Activated CD4-positive, alpha-beta T cell treated with anti-CD3 and anti-CD28 coated beads for 48 hours (primary cell): Measurements from ENCODE around the gene MAP2K7.
"Not testable (repeated sequence)": the region's sequence is repeated elsewhere in the genome, so short reads cannot be mapped to it uniquely, and the experiment has no call there.

Experiments
- DNase-seq: peaks from one replicate; pipeline ENCODE4 v3.0.0-alpha.2; 2020

Gene MAP2K7

DNA sequence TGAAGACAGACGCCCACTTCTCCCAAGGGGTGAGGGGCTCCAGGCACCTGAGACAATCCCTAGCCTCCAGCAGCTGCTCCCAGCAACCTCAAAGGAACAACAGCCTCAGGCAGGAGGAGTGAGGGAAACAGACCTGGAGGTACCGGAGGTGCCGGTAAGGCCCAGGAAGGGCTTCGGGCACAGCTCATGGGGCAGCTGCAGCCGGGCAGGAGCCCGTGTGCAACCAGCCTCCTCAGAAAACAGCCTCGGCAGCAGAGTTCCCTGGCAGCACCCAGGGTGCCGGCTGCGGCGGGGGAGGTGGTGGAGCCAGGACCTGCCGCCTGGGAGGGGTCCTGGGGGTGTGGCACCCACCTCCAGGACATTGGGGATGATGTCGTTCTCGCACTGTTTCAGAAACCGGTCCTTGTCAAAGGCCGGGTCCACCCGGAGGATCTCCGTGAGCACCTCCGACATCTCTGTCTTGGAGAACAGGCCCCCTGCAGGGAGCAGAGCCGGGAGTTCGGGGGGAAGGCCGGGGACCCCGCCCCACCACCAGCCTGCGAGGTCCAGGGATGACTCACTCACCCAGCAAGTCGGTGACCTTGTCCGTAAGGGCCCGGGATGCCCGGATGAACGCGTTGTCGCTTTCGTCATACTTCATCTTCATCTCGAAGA, 28.7 kb downstream of the MAP2K7 start:
- no peak for DNase-seq

DNA sequence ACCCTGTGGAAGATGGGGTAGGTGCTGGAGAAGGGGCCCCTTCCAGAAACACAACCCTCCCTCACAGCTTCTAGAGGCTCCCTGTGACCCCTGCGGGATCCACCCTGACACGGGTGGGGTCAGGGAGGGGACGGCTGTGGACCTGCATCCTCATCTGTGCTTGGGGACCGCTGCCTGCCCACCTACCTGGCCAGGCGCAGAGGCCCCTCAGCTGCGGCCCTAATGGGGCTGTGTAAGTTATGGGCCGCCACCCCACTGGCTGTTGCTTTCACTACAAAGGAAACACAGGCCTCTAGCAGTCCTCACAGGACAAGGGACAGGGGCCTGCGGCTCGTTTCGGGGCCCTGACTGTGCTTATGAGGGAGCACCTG, 29.2 kb downstream of the MAP2K7 start:
- no peak for DNase-seq

DNA sequence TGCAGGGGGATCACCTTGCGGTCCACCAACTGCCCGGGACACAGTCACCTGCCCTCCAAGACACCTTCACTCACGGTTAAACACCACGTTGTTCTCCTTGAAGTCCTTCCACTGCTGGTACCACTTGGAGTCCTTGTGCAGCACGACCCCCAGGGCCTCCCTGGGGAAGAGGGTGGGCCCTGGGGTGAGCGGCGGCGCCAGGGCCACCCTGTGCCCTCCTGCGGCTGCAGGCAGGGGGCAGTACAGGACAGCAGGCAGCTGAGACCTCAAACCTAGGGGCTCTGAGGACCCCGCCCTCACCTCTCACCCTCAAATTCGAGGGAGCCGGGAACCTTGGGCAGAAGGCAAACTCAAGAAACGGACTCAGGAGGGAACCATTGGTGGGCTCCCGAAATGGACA, 29.7 kb downstream of the MAP2K7 start:
- no peak for DNase-seq

DNA sequence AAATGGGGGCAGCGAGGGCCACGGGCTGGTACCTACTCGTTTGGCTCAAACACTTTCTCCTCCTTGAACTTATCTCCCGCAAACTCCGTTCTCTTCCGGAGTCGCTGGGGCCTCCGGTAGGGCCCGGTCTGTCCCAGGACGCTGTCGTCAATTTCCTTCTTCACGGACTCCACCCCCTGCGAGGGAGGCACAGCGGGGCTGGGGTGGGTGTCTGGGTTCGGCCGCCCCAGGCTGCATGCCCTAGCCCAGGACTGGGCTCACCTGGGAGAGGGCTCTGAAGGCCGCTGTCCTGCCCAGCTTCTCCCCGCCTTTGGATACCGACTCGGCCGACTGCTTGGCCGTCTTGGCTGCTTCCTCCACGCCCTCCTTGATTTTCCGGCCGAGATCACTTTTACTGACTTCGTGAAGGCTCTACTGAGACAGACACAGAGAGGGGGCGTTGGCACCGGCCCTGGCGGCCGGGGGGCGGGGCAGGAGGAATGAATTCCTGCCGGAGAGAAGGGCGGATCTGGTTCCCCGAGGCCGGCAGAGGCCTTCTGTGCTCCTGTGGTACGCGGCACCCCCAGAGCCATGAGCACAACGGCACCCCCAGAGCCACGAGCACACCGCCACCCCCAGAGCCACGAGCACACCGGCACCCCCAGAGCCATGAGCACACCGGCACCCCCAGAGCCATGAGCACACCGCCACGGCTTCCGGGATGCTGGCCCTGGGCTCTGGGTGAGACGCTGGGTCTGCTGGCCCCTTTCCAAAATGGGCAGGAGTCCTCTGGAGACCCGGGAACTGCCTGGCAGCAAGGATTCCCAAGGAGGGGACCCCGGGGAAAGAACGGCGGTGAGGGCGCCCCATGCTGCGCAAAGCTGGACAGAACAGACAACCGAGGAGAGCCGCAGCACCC, 30.4 kb downstream of the MAP2K7 start:
- DNase-seq, result no peak

DNA sequence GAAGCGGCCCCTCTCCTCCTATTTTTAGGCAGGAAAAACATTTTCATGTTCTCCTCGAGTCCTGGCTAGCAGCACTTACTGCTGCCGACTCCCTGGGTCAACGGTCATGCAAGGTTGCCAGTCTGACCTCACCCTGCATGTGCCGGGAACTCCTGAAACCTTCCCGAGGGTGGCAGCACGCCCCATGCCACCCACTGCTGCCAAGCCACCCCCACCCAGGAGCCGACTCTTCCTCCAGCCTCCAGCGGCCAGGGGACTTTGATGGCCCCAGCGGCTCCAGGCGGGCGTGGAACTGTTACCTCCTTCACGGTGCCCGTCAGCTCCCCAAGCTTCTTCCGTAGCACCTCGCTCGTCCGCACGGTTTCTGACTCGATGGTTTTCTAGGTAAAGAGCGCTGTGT, 31.1 kb downstream of the MAP2K7 start:
- DNase-seq, result no peak

DNA sequence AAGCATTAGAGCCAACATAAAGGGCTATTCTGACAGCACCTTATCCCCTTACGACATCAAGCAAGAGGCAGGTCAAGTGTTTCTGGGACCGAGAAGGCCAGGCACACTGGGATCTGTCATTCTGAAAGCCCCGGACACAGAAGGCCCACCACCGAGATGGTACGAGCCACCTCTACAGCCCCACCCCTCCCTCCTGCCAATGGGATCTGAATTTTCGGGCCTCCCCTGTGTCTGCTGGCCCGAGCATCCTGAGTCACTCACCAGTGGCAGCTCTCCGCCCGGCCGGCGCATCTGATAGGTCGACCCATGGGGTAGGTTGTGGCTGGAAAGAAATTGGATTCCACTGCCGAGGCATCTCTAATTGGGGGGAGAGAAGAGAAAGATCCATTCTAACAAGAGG, 37.2 kb downstream of the MAP2K7 start:
- no peak for DNase-seq

DNA sequence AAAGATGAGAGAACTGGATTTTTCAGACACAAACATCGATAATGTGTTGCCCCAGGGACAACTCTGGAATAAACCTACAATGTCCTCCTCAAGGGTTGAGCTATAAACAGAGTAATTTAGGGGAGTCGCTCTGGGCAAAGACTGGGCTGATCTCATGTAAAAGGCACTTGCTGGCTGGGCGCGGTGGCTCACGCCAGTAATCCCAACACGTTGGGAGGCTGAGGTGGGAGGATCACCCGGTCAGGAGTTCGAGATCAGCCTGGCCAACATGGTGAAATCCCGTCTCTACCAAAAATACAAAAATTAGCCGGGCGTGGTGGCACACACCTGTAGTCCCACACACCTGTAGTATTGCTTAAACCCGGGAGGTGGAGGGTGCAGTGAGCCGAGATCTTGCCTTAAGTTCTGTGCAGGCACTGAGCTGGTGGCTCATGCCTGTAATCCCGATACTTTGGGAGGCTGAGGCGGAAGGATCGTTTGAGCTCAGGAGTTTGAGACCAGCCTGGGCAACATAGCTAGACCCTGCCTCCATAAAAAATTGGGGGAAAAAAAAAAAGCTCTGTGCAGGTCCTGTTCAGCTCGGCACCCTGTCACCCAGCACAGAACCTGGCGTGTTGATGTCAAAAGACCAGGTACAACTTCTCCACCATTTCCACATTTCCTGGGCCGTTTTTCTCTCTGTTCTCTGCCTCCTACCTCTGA, 38.4 kb downstream of the MAP2K7 start:
- DNase-seq, result no peak

DNA sequence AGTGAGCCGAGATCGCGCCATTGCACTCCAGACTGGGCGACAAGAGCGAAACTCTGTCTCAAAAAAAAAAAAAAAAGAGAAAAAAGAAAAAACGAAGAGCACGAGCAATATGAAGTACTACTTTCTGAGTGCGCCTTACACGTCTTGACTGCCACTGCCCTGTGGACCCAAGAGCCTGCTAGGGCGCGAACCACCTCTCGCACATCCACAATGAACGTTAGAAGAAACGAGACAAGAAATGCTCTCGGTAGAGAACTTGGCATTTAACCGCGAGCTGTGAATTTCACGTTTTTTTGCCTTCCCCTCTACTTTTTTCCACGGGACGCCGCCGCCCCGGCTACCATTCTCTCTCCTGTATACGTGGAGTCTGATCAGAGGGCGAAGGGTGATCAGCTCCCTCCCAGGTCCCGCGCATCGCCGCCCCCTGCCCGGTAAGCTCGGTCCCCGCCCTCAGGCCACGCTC, 39.3 kb downstream of the MAP2K7 start:
- DNase-seq, result no peak

DNA sequence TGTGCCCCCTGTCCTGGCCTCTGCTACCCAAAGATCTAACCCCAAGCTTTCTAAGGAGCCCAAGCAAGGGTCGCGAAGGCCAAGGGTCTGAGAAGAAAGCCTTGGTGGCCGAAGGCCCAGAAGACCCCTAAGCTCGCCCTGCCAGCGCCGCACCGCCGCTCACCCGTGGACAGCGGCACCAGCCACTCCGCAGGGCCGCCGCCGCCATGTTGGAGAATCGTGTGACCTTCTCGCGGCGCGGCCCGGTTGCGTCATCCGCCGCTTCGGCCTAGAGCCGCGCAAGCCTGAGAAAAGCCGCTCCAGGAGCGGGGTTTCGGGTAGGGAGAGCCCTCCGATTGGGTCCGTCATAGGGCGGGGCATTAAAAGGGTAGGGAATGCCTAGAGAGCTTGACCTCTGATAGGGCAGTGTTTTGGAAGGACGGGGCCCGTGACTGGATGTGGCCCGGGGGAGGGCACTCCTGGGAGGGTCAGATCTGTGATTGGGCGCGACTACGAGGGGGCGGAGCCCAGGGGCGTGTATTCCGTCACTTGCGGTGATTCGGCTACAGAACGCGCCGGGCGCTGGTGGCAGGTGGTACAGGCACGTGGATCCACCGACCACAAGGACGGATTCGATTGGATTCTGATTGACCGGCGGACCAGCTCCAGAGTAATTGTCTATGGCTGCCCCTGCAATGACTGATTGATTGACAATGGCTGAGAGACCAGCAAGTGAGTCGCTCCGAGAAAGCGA, 39.9 kb downstream of the MAP2K7 start, which contains the start of gene TIMM44:
Gene TIMM44, minus strand, starts transcription at position 223 of the 733 bp plus-strand sequence. Its CDS starts 15 bp downstream, at position 208.
- DNase-seq, result peak; percentile 99

DNA sequence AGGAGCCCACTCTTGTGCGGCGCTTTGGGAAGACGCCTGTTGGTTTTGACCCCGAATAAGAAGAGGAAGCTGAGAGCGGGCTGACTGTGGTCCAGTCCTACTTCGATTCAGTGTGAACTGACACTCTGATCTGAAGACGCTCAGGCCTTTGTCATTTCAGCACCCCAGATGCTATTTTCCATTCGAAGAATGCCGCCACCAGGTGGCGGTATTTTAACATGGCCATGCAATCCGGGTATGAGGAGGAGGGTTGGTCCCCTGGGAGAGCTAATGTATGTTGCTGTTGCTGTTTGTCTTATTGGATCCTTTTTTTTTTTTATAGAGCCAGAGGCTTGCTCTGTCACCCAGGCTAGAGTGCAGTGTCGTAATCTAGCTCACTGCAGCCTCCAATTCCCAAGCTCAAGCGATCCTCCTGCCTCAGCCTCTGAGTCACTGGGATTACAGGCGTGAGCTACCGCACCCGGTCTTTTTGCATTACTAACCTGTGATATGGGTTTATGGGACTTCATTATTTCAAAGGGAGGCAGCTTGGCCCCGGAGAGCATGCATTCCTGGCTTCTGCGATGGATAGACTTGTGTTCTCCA, 40.6 kb downstream of the MAP2K7 start:
- peak; percentile 91 for DNase-seq

DNA sequence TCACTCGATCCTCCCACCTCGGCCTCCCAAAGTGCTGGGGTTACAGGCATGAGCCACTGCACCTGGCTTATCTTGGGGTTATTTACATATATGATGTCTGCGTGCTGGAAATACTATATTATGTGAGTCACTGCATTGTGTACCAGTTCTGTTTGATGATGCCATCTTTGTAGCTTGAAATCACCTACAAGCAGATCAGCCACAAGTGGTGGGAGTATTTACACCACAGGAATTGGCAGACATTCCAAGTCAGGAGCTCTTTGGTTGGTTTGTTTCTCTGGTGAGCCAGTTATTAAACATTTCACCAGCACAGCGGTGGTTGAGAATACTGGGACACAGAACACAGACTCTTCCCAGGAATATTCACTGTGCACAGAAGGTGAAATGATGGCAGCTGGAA, 44.3 kb downstream of the MAP2K7 start:
- DNase-seq, result no peak

DNA sequence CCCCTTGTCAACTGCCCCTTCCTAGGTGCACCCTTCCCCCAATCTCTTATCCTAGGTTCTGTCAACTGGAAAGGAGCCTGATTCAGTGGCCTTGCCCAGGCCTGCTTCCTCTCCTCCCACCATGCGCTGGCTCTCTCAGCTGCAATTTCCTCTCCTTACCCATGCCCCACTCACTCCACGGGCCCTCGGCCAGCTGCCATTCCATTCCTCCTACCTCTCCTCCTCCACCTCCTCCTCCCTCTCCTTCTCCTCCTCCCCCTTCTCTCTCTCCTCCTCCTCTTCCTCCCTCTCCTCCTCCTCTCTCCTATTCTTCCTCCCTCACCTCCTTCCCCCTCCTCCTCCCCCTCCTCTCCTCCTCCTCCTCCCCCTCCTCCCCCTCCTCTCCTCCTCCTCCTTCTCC, 49.4 kb downstream of the MAP2K7 start:
- DNase-seq, result no peak

DNA sequence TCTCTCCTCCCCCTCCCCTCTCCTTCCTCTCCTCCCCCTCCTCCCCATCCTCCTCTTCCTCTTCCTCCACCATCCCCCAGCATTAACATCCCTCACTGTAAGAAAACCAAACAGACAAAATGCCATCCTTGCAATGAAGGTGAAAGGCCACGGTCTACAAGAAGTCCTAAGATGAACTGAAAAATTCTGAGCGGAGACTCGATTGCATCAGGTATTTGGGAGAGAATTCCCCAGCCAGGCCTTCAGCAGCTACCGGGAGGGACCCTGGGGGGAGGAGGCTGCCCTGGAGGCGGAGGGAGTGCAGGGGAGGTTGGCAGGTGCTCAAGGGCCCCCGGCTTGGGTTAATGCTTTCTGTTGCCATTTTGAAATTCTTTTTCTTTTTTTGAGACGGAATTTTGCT, 49.9 kb downstream of the MAP2K7 start:
- no peak for DNase-seq

DNA sequence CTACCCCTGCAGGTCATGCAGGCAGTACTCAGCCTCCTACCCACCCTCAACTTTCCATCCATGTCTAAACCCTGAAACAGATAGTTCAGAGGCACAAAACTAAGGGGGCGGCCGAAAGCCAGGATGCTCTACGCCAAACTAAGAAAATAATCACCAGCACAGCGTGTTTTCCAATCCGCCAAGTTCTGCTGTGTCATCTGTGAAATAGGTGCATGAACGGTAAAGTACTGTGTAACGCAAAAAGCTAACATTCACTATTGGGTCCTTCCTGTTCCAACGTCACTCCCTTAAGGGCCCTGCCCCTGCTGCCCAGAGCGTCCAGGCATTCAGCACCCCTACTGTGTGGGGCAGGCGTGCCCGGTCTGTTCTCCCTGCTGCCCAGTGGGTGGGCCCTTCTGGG, 52.0 kb downstream of the MAP2K7 start:
- no peak for DNase-seq

DNA sequence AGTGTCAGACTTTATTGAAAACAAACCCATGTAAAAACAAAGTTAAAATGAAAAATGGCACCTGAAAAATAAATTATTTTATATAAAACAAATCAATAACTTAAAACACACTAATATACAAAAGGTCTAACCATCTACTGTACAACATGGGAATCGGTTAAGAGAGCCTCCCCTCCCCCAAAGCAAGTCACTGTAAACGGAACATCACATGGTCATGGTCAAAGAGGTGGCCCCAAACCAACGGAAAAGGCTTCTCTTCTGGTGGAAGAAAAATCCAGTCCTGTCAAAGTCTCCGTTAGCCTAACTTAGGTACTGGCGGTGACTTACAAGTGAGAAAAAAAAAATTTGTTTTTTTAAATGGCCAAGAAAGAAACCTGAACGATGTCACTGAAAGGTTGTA, 55.5 kb downstream of the MAP2K7 start:
- DNase-seq, result no peak

DNA sequence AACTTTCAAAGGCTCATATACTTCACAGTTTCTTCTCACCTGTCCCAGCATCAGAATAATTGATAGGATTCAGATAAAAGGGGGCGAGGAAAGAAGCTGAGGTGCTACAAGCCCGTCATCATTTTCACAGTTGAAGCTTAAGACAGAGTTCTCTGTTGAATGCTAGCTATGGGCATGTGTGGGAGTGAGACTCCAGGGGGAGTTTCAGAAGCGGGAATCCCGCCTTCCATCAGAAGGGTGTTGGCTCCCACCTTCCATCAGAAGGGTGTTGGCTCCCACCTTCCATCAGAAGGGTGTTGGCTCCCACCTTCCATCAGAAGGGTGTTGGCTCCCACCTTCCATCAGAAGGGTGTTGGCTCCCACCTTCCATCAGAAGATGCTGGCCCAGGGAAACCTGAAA, 57.4 kb downstream of the MAP2K7 start:
- not testable (repeated sequence) for DNase-seq

DNA sequence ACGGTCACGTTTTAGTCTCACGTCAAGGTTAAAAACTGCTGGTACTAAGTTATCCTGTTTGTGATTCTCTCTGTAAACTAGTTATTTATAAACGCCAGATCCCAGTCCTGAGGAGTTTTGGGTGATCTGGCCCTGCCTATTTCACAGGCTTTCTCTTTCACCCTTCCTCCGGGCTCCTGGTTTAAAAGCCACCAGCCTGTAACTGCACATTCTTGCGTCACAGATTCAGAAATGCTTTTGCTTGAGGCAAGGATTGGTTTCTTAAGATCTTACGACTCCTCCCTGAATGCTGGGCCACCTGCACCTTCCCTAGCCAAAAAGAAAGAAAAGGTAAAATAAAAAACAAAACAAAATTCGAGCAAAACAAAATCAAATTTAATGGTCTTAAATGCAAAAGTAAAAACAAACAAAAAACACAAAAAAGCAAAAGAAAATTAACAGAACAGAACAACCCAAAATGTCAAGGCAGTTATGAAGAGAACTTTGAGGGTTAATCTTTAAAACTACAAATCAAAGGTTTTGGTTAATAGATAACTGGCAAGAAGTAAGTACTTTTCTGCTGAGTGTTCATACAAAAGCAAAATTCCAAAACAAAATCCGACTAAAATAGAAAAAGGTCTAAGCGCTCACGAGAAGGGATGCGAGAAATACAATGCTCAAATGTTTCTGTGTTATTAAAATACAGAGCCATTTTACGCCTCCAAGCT, 58.4 kb downstream of the MAP2K7 start:
- DNase-seq, result no peak

DNA sequence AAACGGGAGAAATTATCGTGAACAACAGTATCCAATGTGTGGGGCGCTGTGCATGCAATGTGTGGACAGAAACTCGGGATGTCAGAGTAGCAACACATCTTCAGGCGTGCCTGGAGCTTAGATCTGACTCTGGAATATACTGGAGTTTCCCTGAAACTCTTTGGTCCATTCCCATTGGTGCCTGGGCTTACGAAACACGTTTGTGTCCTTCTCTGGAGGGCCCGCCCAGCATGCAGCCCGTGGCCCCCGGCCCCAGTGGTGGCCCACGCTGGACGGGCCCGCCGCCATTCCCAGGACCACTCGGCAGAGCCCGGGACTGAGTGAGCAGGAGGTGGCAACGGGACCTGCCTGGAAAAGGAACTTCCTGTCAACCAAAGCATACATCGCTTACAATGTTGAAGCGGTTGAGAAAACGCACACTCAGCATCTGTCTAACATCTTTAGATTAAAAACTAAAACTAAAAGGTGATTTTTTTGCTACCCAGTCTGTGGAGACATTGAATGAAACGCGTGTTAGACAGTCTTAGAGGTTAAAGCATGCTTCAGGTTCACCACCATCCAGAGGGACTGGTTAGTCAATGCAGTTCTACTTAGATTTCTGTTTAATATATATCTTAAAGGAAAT, 59.1 kb downstream of the MAP2K7 start:
- DNase-seq, result no peak

DNA sequence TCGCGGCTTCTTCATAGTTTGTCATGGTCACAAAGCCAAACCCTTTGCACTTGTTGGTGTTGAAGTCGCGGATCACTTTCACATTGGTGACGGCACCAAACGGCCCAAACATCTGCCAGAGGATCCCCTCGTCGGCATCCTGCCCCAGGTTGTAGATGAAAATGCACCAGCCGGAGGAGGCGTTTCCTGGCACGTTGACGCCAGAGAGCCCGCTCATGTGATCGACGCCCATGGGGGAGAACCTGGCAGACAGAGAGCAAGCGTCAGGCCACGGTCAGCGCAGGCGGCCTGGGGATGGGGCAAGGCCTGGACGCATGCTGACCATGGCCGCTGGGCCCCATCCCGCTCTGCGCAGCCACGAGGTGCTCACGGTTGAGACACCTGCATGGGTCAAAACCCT, 59.9 kb downstream of the MAP2K7 start:
- DNase-seq, result no peak
